GM12873 (cell line): ENCODE results near the gene UBTD2.

Source experiments
- TF ChIP-seq, protein P1 (sequence below): IDR thresholded peaks from 2 replicates; pipeline ENCODE4 v1.5.1; 2012; ENCODE audit warnings: low read depth, mild to moderate bottlenecking, moderate library complexity, low read length, control low read depth; ENCODE audit not compliant: insufficient read depth; ENCODE audit errors: missing control alignments

UBTD2 gene

DNA sequence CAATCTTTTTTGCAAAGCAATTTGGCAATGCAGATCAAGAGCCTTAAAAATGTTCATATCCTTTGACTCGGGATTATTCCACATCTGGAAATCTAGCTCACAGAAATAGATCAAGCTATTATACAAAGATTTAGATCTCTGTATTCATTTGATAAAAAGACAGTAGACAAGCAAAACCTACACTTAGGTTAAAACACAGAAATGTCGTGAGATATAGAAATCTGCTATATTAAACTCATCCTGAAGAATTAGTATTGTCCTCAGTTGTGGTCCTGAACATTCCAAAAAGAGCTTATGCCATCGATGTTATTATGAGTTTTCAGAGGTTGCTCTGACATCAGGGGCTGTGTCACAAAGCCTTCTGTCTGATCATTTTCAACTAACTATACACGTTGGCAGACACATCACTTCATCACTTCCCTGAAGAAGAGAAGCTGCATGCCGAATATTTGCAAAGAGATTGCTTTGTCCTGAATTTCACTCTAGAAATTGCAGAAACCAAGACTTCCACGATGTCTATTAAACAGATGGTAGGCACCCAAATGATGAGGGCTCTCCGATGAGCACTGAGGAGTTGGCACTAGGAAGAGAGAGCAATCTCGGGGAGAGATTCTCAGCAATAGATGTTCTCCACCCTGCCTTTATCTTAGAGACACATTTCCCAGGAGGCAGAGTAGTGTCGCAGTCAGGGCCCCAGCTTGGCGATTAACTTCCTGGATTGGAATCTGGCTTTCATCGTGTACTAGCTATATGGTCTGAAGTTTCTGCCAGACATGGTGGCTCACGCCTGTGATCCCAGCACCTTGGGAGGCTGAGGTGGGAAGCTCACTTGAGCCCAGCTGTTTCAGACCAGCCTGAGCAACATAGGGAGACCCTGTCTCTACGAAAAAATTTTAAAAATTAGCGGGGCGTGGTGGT lies 1.9 kb upstream of the UBTD2 start:
- TF ChIP-seq, protein P1, sequence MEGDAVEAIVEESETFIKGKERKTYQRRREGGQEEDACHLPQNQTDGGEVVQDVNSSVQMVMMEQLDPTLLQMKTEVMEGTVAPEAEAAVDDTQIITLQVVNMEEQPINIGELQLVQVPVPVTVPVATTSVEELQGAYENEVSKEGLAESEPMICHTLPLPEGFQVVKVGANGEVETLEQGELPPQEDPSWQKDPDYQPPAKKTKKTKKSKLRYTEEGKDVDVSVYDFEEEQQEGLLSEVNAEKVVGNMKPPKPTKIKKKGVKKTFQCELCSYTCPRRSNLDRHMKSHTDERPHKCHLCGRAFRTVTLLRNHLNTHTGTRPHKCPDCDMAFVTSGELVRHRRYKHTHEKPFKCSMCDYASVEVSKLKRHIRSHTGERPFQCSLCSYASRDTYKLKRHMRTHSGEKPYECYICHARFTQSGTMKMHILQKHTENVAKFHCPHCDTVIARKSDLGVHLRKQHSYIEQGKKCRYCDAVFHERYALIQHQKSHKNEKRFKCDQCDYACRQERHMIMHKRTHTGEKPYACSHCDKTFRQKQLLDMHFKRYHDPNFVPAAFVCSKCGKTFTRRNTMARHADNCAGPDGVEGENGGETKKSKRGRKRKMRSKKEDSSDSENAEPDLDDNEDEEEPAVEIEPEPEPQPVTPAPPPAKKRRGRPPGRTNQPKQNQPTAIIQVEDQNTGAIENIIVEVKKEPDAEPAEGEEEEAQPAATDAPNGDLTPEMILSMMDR: no peak

- TF ChIP-seq, protein P1: no peak
Measured at GRCh38 chr5:172284611-172284980, 1.0 kb upstream of the UBTD2 start.

- TF ChIP-seq, protein P1: no peak
Measured at GRCh38 chr5:172283862-172284610, 472 bp upstream of the UBTD2 start.

DNA sequence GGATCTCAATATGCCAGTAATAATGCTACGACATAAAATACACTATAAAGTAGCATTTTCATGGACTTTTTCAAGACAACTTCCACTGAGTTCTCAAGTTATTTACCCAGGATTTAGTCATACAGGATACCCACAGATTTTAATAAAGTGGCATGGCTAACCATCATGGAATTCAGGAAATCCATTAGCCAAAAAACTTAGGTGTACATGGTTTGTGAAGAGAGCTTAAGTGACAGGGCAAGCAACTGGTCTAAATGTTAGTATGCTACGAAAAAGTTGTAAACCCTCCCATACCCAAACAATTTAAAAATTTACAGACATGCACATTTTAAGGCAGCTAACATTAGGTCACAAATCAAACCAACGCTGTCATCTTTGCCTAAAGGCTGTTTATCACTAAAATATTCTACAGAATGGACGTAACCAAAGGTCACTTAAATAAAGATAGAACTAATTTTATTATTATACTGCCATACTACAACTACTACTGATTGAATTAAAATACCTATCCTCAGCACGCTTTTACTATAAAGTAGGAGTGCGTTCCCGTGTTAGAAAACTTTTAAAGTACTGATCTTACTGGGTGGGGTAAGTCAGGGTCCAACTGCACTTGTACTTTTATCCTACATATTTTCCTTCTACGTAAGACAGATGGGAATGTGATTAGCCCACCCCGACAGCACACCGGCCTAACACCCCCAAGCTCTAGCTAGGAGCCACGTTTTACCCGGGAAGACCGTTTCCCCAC lies 1.1 kb downstream of the UBTD2 start:
- TF ChIP-seq, protein P1: no peak

DNA sequence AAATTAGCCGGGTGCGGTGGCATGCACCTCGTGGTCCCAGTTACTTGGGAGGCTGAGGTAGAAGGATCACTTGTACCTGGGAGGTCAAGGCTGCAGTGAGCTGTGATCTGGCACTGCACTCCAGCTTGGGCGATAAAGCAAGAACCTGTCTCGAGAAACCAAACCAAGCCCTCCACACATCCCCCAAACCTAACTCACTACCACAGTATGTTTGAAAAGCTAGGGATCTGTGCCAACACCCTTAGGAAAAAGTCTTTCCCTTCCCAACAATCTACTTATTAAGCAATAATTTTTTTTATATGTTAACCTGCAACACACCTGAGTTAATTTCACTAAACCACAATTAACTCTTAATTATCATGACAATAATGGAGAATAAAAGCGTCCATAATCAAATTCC lies 2.2 kb downstream of the UBTD2 start:
- TF ChIP-seq, protein P1: no peak

GRCh38 chr5:172280929-172281328 lies 2.6 kb downstream of the UBTD2 start:
- TF ChIP-seq, protein P1: no peak

- TF ChIP-seq, protein P1: no peak
Measured at GRCh38 chr5:172280317-172280716, 3.2 kb downstream of the UBTD2 start.
